Endothelial cell of umbilical vein (primary cell): ENCODE results near the gene CNNM3. TPM values are rescaled to one million over a fixed set of nuclear protein-coding genes. Genes with fewer than 3 reads are reported as not detected.

ENCODE experiments used
- BruUV-seq: library from RNA; stranded (reverse); fragments of 400-500 nt; replicated peaks from 2 replicates; lab custom pipeline; 2021; lab: Mats Ljungman, UMichigan
- CTCF ChIA-PET: fragments of 300-600, 350-600 bp; sonication (Branson Sonifier 250); formaldehyde crosslinking; loops from one replicate; lab custom pipeline; 2021; ENCODE audit warnings: antibody characterized with exemption, inconsistent platforms; lab: Charles Lee
- POLR2A ChIA-PET: fragments of 300-600, 350-600 bp; sonication (Branson Sonifier 250); formaldehyde crosslinking; loops from one replicate; lab custom pipeline; 2021; ENCODE audit warnings: antibody characterized with exemption, inconsistent platforms; lab: Charles Lee
- DNase-seq: peaks from one replicate; pipeline ENCODE4 v3.0.0-alpha.2; 2011; ENCODE audit warnings: low read depth, low spot score
- FAIRE-seq: peaks from 2 replicates; lab custom pipeline; 2011; peaks lifted over from hg19 to GRCh38; lab: Jason Lieb, UNC
- H2AFZ ChIP-seq: 2 replicates; pipeline ENCODE4 v1.6.0; 2012; ENCODE audit warnings: low read depth, low read length, control low read depth, inconsistent platforms
- H3K27ac ChIP-seq: 2 replicates; pipeline ENCODE4 v1.5.1; 2011; ENCODE audit warnings: low read depth, mild to moderate bottlenecking, control low read depth, low read length, moderate library complexity; ENCODE audit not compliant: insufficient read depth
- H3K27me3 ChIP-seq, 2 experiments: 2 replicates each; pipeline versions ENCODE4 v1.6.0 to v1.6.1; 2011; ENCODE audit warnings: low read length in 2 of 2, mixed read lengths in 1 of 2; ENCODE audit not compliant: control insufficient read depth in 2 of 2, insufficient read depth in 2 of 2
- H3K36me3 ChIP-seq, 2 experiments: 2 replicates in 1 of 2; 3 replicates in 1 of 2; pipeline ENCODE4 v1.5.1; 2011; ENCODE audit warnings: low read length in 2 of 2, mild to moderate bottlenecking in 1 of 2, moderate library complexity in 1 of 2; ENCODE audit not compliant: control insufficient read depth in 2 of 2, insufficient read depth in 2 of 2; ENCODE audit errors: extremely low read depth in 1 of 2
- H3K4me1 ChIP-seq: 3 replicates; pipeline ENCODE4 v1.5.1; 2011; ENCODE audit warnings: mild to moderate bottlenecking, low read length; ENCODE audit not compliant: control insufficient read depth, insufficient read depth; ENCODE audit errors: extremely low read depth
- H3K4me2 ChIP-seq: 2 replicates; pipeline ENCODE4 v1.6.1; 2011; ENCODE audit warnings: low read length, control low read depth, mixed read lengths; ENCODE audit not compliant: insufficient read depth
- H3K4me3 ChIP-seq, 3 experiments: fragments of 200-600 bp in 1 of 3; sonication (generic), shearing (Covaris generic) in 1 of 3; replicated peaks in 1 of 3; 2 replicates each; pipeline ENCODE4 v1.5.1; 2011 to 2016; ENCODE audit warnings: control low read depth in 3 of 3, low read length in 3 of 3, mild to moderate bottlenecking in 2 of 3, inconsistent platforms in 1 of 3, low read depth in 1 of 3, moderate library complexity in 1 of 3; ENCODE audit not compliant: insufficient read depth in 1 of 3
- H3K79me2 ChIP-seq: 2 replicates; pipeline ENCODE4 v1.6.0; 2012; ENCODE audit warnings: low read length, inconsistent platforms; ENCODE audit not compliant: control insufficient read depth, insufficient read depth
- H3K9ac ChIP-seq: replicated peaks from 2 replicates; pipeline ENCODE3; 2011; ENCODE audit warnings: low read length, control low read depth; ENCODE audit not compliant: insufficient read depth; ENCODE audit errors: extremely low read depth
- H3K9me1 ChIP-seq: replicated peaks from 3 replicates; pipeline ENCODE4 v1.6.0; 2011; ENCODE audit warnings: mild to moderate bottlenecking, low read length; ENCODE audit not compliant: control insufficient read depth, insufficient read depth; ENCODE audit errors: extremely low read depth
- H3K9me3 ChIP-seq: replicated peaks from 2 replicates; pipeline ENCODE4 v1.5.1; 2012; ENCODE audit warnings: low read length, inconsistent platforms; ENCODE audit not compliant: control insufficient read depth, insufficient read depth
- H4K20me1 ChIP-seq: replicated peaks from 2 replicates; pipeline ENCODE3; 2011; ENCODE audit warnings: mild to moderate bottlenecking, low read length; ENCODE audit not compliant: control insufficient read depth, insufficient read depth; ENCODE audit errors: extremely low read depth
- CTCF ChIP-seq, 2 donors: IDR thresholded peaks; 1 replicate in 1 of 2; 2 replicates in 1 of 2; pipeline ENCODE4 v1.5.1; 2011; ENCODE audit warnings: low read length in 2 of 2, mild to moderate bottlenecking in 2 of 2, moderate library complexity in 2 of 2, control low read depth in 1 of 2, inconsistent platforms in 1 of 2, low read depth in 1 of 2; ENCODE audit not compliant: insufficient read depth in 1 of 2; ENCODE audit errors: extremely low read depth in 1 of 2
- EZH2 ChIP-seq: IDR thresholded peaks from 2 replicates; pipeline ENCODE4 v1.6.1; 2012; ENCODE audit warnings: borderline replicate concordance, low read depth, mild to moderate bottlenecking, moderate library complexity, low read length, inconsistent platforms; ENCODE audit not compliant: severe bottlenecking
- FOS ChIP-seq: IDR thresholded peaks from 2 replicates; pipeline ENCODE4 v1.6.1; 2011; ENCODE audit warnings: mild to moderate bottlenecking, low read length, moderate library complexity, borderline replicate concordance; ENCODE audit not compliant: insufficient read depth
- GATA2 ChIP-seq: IDR thresholded peaks from 2 replicates; pipeline ENCODE4 v1.7.0; 2011; ENCODE audit warnings: low read depth, mild to moderate bottlenecking, moderate library complexity, mixed read lengths, low read length; ENCODE audit not compliant: insufficient read length, insufficient read depth
- JUN ChIP-seq: IDR thresholded peaks from 2 replicates; pipeline ENCODE4 v1.6.1; 2011; ENCODE audit warnings: borderline replicate concordance, low read depth; ENCODE audit not compliant: insufficient read length, insufficient read depth
- MAX ChIP-seq: IDR thresholded peaks from 2 replicates; pipeline ENCODE4 v1.6.1; 2011; ENCODE audit not compliant: insufficient read depth, insufficient read length
- MYC ChIP-seq: IDR thresholded peaks from one replicate; pipeline ENCODE4 v1.6.1; 2011; ENCODE audit warnings: mild to moderate bottlenecking, low read depth, low read length
- POLR2A ChIP-seq: IDR thresholded peaks from 2 replicates; pipeline ENCODE4 v1.6.1; 2012; ENCODE audit warnings: low read depth, mild to moderate bottlenecking, control low read depth, low read length
- POLR2AphosphoS5 ChIP-seq: IDR thresholded peaks from 2 replicates; pipeline ENCODE4 v1.6.1; 2012; ENCODE audit warnings: low read depth, mild to moderate bottlenecking, control low read depth, low read length, moderate library complexity; ENCODE audit not compliant: insufficient read depth
- dilution Hi-C: fragments of 300-500 bp; cut with MboI; formaldehyde crosslinking; loops from one replicate; pipeline ENCODE4 v1.15.0; 2019; ENCODE audit warnings: low sequenced_read_pairs; ENCODE audit not compliant: extremely low pct_ligation_motif_present
- intact Hi-C: fragments of 100-400 bp; cut with micrococcal nuclease; formaldehyde crosslinking; loops from one replicate; pipeline ENCODE4 v1.10.0; 2022
- polyA plus RNA-seq, 4 experiments: library from polyadenylated mRNA; depleted of rRNA in 3 of 4; stranded (reverse) in 3 of 4; unstranded in 1 of 4; fragments of >200 nt; gene quantifications; 2 replicates each; pipeline versions ENCODE4 v1.2.1 to v1.2.3, GENCODE V29; 2011 to 2012; ENCODE audit warnings: missing spikeins in 1 of 4
- total RNA-seq: library from RNA; stranded (reverse); gene quantifications from 2 replicates; pipeline ENCODE4 v1.2.3, GENCODE V29; 2021

Gene CNNM3
- total and polyA plus RNA-seq, 2 donors (not counting 3 experiments of a cell fraction or from before 2014, with no cell fraction given): 13.0 to 14.9 TPM

- H3K9ac ChIP-seq: no peak overlapping the region
- dilution Hi-C loops (no loop called here), intact Hi-C loops (no loop called here)
- no peaks in the 10 kb centered on the region for H3K9me3 ChIP-seq
- no peak overlapping the region for H3K4me3 ChIP-seq
- H3K4me1 ChIP-seq: no peaks in the 10 kb centered on the region
- H4K20me1 ChIP-seq: no peaks in the 10 kb centered on the region
- H2AFZ ChIP-seq: no peak overlapping the region
- DNase-seq: no peak
- H3K27me3 ChIP-seq: no peaks in the 10 kb centered on the region
- H3K36me3 ChIP-seq: no peaks in the 10 kb centered on the region
- no peak overlapping the region for H3K27ac ChIP-seq
- ChIA-PET CTCF (interaction anchor here (1.4 kb wide), 1 partner anchor 46 kb away, joined by 3 read pairs; no protein-coding TSS in a partner anchor), POLR2A (no interaction called here)
- no peaks in the 10 kb centered on the region for H3K79me2 ChIP-seq
- BruUV-seq: no TSS peak
- no peaks in the 10 kb centered on the region for H3K9me1 ChIP-seq
- H3K4me2 ChIP-seq: no peak overlapping the region
- FAIRE-seq: no peak
- TF ChIP-seq POLR2A (no peak), EZH2 (no peak), FOS (no peak), CTCF (IDR thresholded peaks at IDR 0.05; ENCODE audit: extremely low read depth in 1 of 2, insufficient read depth in 1 of 2, low read depth in 1 of 2, low read length in 2 of 2) (no peak), MAX (no peak), GATA2 (no peak), MYC (no peak), POLR2AphosphoS5 (no peak), JUN (no peak)
These were observed 6.7 kb upstream of the CNNM3 start for GRCh38 chr2:96809216-96809882.
